Endothelial cell of umbilical vein (primary cell): Measurements from ENCODE around the gene CELF2. TPM values are rescaled to one million over a fixed set of nuclear protein-coding genes. Genes with fewer than 3 reads are reported as not detected.

Experiments used
- BruUV-seq: library from RNA; stranded (reverse); fragments of 400-500 nt; replicated peaks from 2 replicates; lab custom pipeline; 2021; lab: Mats Ljungman, UMichigan
- CTCF ChIA-PET: fragments of 300-600, 350-600 bp; sonication (Branson Sonifier 250); formaldehyde crosslinking; loops from one replicate; lab custom pipeline; 2021; ENCODE audit warnings: antibody characterized with exemption, inconsistent platforms; lab: Charles Lee
- POLR2A ChIA-PET: fragments of 300-600, 350-600 bp; sonication (Branson Sonifier 250); formaldehyde crosslinking; loops from one replicate; lab custom pipeline; 2021; ENCODE audit warnings: antibody characterized with exemption, inconsistent platforms; lab: Charles Lee
- DNase-seq: peaks from one replicate; pipeline ENCODE4 v3.0.0-alpha.2; 2011; ENCODE audit warnings: low read depth, low spot score
- FAIRE-seq: peaks from 2 replicates; lab custom pipeline; 2011; peaks lifted over from hg19 to GRCh38; lab: Jason Lieb, UNC
- H2AFZ ChIP-seq: 2 replicates; pipeline ENCODE4 v1.6.0; 2012; ENCODE audit warnings: low read depth, low read length, control low read depth, inconsistent platforms
- H3K27ac ChIP-seq: 2 replicates; pipeline ENCODE4 v1.5.1; 2011; ENCODE audit warnings: low read depth, mild to moderate bottlenecking, control low read depth, low read length, moderate library complexity; ENCODE audit not compliant: insufficient read depth
- H3K27me3 ChIP-seq, 2 experiments: 2 replicates each; pipeline versions ENCODE4 v1.6.0 to v1.6.1; 2011; ENCODE audit warnings: low read length in 2 of 2, mixed read lengths in 1 of 2; ENCODE audit not compliant: control insufficient read depth in 2 of 2, insufficient read depth in 2 of 2
- H3K36me3 ChIP-seq, 2 experiments: 2 replicates in 1 of 2; 3 replicates in 1 of 2; pipeline ENCODE4 v1.5.1; 2011; ENCODE audit warnings: low read length in 2 of 2, mild to moderate bottlenecking in 1 of 2, moderate library complexity in 1 of 2; ENCODE audit not compliant: control insufficient read depth in 2 of 2, insufficient read depth in 2 of 2; ENCODE audit errors: extremely low read depth in 1 of 2
- H3K4me1 ChIP-seq: 3 replicates; pipeline ENCODE4 v1.5.1; 2011; ENCODE audit warnings: mild to moderate bottlenecking, low read length; ENCODE audit not compliant: control insufficient read depth, insufficient read depth; ENCODE audit errors: extremely low read depth
- H3K4me2 ChIP-seq: 2 replicates; pipeline ENCODE4 v1.6.1; 2011; ENCODE audit warnings: low read length, control low read depth, mixed read lengths; ENCODE audit not compliant: insufficient read depth
- H3K4me3 ChIP-seq, 3 experiments: fragments of 200-600 bp in 1 of 3; sonication (generic), shearing (Covaris generic) in 1 of 3; replicated peaks in 1 of 3; 2 replicates each; pipeline ENCODE4 v1.5.1; 2011 to 2016; ENCODE audit warnings: control low read depth in 3 of 3, low read length in 3 of 3, mild to moderate bottlenecking in 2 of 3, inconsistent platforms in 1 of 3, low read depth in 1 of 3, moderate library complexity in 1 of 3; ENCODE audit not compliant: insufficient read depth in 1 of 3
- H3K79me2 ChIP-seq: 2 replicates; pipeline ENCODE4 v1.6.0; 2012; ENCODE audit warnings: low read length, inconsistent platforms; ENCODE audit not compliant: control insufficient read depth, insufficient read depth
- H3K9ac ChIP-seq: replicated peaks from 2 replicates; pipeline ENCODE3; 2011; ENCODE audit warnings: low read length, control low read depth; ENCODE audit not compliant: insufficient read depth; ENCODE audit errors: extremely low read depth
- H3K9me1 ChIP-seq: replicated peaks from 3 replicates; pipeline ENCODE4 v1.6.0; 2011; ENCODE audit warnings: mild to moderate bottlenecking, low read length; ENCODE audit not compliant: control insufficient read depth, insufficient read depth; ENCODE audit errors: extremely low read depth
- H3K9me3 ChIP-seq: replicated peaks from 2 replicates; pipeline ENCODE4 v1.5.1; 2012; ENCODE audit warnings: low read length, inconsistent platforms; ENCODE audit not compliant: control insufficient read depth, insufficient read depth
- H4K20me1 ChIP-seq: replicated peaks from 2 replicates; pipeline ENCODE3; 2011; ENCODE audit warnings: mild to moderate bottlenecking, low read length; ENCODE audit not compliant: control insufficient read depth, insufficient read depth; ENCODE audit errors: extremely low read depth
- CTCF ChIP-seq, 2 donors: IDR thresholded peaks; 1 replicate in 1 of 2; 2 replicates in 1 of 2; pipeline ENCODE4 v1.5.1; 2011; ENCODE audit warnings: low read length in 2 of 2, mild to moderate bottlenecking in 2 of 2, moderate library complexity in 2 of 2, control low read depth in 1 of 2, inconsistent platforms in 1 of 2, low read depth in 1 of 2; ENCODE audit not compliant: insufficient read depth in 1 of 2; ENCODE audit errors: extremely low read depth in 1 of 2
- EZH2 ChIP-seq: IDR thresholded peaks from 2 replicates; pipeline ENCODE4 v1.6.1; 2012; ENCODE audit warnings: borderline replicate concordance, low read depth, mild to moderate bottlenecking, moderate library complexity, low read length, inconsistent platforms; ENCODE audit not compliant: severe bottlenecking
- GATA2 ChIP-seq: IDR thresholded peaks from 2 replicates; pipeline ENCODE4 v1.7.0; 2011; ENCODE audit warnings: low read depth, mild to moderate bottlenecking, moderate library complexity, mixed read lengths, low read length; ENCODE audit not compliant: insufficient read length, insufficient read depth
- JUN ChIP-seq: IDR thresholded peaks from 2 replicates; pipeline ENCODE4 v1.6.1; 2011; ENCODE audit warnings: borderline replicate concordance, low read depth; ENCODE audit not compliant: insufficient read length, insufficient read depth
- POLR2A ChIP-seq: IDR thresholded peaks from 2 replicates; pipeline ENCODE4 v1.6.1; 2012; ENCODE audit warnings: low read depth, mild to moderate bottlenecking, control low read depth, low read length
- POLR2AphosphoS5 ChIP-seq: IDR thresholded peaks from 2 replicates; pipeline ENCODE4 v1.6.1; 2012; ENCODE audit warnings: low read depth, mild to moderate bottlenecking, control low read depth, low read length, moderate library complexity; ENCODE audit not compliant: insufficient read depth
- dilution Hi-C: fragments of 300-500 bp; cut with MboI; formaldehyde crosslinking; loops from one replicate; pipeline ENCODE4 v1.15.0; 2019; ENCODE audit warnings: low sequenced_read_pairs; ENCODE audit not compliant: extremely low pct_ligation_motif_present
- intact Hi-C: fragments of 100-400 bp; cut with micrococcal nuclease; formaldehyde crosslinking; loops from one replicate; pipeline ENCODE4 v1.10.0; 2022
- polyA plus RNA-seq, 4 experiments: library from polyadenylated mRNA; depleted of rRNA in 3 of 4; stranded (reverse) in 3 of 4; unstranded in 1 of 4; fragments of >200 nt; gene quantifications; 2 replicates each; pipeline versions ENCODE4 v1.2.1 to v1.2.3, GENCODE V29; 2011 to 2012; ENCODE audit warnings: missing spikeins in 1 of 4
- total RNA-seq: library from RNA; stranded (reverse); gene quantifications from 2 replicates; pipeline ENCODE4 v1.2.3, GENCODE V29; 2021

CELF2 gene
- total and polyA plus RNA-seq, 2 donors (not counting 3 experiments of a cell fraction or from before 2014, with no cell fraction given), result 21.6 to 42.6 TPM

DNA sequence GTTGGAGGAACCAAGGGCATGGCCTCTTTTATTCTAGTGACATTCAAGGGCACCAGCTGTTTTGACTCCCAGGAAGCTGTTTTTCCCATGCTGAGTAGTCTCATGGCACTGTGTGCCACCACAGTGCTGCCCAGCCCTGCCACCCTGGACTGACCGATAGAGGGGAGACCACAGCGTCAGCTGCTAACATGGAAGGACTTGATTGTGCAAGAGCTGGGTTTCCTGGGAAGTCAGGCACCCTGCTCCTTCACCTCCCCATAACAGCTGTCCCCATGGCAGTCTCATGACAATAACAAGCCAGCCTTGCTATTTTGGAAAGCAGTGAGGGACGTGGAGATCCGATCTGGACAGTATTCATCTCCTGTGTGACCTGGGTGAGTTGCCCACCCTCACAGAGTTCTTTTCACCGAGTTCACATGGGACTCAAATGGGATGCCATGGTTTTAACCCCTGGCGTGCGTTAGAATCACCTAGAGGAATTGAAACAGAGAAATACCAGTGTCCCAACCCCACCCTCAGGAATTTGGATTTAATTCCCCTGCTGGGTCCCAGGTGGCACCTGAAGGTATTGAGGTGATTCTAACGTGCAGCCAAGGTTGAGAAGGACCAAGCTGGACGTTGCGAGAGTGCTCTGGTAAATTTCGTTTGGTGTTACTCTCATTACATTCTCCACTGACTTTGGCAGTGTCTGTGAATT lies 174.8 kb downstream of the CELF2 start:
- Histone ChIP-seq H3K9ac (no peak overlapping the region), H3K79me2 (no peaks in the 10 kb centered on the region), H3K9me1 (no peaks in the 10 kb centered on the region), H3K27me3 (no peaks in the 10 kb centered on the region), H3K36me3 (no peaks in the 10 kb centered on the region), H3K4me3 (no peak overlapping the region), H3K4me1 (no peaks in the 10 kb centered on the region), H3K9me3 (no peaks in the 10 kb centered on the region), H3K4me2 (no peak overlapping the region), H3K27ac (no peak overlapping the region), H2AFZ (no peak overlapping the region), H4K20me1 (no peaks in the 10 kb centered on the region)
- intact Hi-C loops, result no loop called here
- dilution Hi-C loops, result no loop called here
- BruUV-seq, result no TSS peak
- TF ChIP-seq JUN, result no peak
- TF ChIP-seq POLR2AphosphoS5, result no peak
- no peak for TF ChIP-seq CTCF (IDR thresholded peaks at IDR 0.05; ENCODE audit: extremely low read depth in 1 of 2, insufficient read depth in 1 of 2, low read depth in 1 of 2, low read length in 2 of 2)
- no peak for TF ChIP-seq POLR2A
- TF ChIP-seq GATA2, result no peak
- TF ChIP-seq EZH2, result no peak
- DNase-seq (no peak), FAIRE-seq (no peak)
- CTCF ChIA-PET, result no interaction called here
- POLR2A ChIA-PET, result no interaction called here
